ENCODE measurements around the gene APPBP2.

GRCh38 chr17:60472449-60472848 lies 53.6 kb downstream of the APPBP2 start:
- TF ChIP-seq, protein P1, sequence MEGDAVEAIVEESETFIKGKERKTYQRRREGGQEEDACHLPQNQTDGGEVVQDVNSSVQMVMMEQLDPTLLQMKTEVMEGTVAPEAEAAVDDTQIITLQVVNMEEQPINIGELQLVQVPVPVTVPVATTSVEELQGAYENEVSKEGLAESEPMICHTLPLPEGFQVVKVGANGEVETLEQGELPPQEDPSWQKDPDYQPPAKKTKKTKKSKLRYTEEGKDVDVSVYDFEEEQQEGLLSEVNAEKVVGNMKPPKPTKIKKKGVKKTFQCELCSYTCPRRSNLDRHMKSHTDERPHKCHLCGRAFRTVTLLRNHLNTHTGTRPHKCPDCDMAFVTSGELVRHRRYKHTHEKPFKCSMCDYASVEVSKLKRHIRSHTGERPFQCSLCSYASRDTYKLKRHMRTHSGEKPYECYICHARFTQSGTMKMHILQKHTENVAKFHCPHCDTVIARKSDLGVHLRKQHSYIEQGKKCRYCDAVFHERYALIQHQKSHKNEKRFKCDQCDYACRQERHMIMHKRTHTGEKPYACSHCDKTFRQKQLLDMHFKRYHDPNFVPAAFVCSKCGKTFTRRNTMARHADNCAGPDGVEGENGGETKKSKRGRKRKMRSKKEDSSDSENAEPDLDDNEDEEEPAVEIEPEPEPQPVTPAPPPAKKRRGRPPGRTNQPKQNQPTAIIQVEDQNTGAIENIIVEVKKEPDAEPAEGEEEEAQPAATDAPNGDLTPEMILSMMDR (IDR thresholded peaks at IDR 0.05): no peak
- TF ChIP-seq POLR2AphosphoS5 (IDR thresholded peaks at IDR 0.05) (no peak), POLR2A (IDR thresholded peaks at IDR 0.05; ENCODE audit: low read depth) (no peak), EP300 (IDR thresholded peaks at IDR 0.05) (no peak)

Data from esophagus muscularis mucosa (tissue), 4 donors.